Right lobe of liver (tissue), 6 donors: ENCODE results near the gene GREM2. TPM values are rescaled to one million over a fixed set of nuclear protein-coding genes. Genes with fewer than 3 reads are reported as not detected.

Experiments
- ATAC-seq, 4 donors: fragments of 200-7000 bp; cut with Tn5 transposase; one replicate each; pipeline ENCODE4 v1.9.1; 2020; ENCODE audit warnings: mild to moderate bottlenecking in 4 of 4, moderate library complexity in 4 of 4
- DNase-seq, 3 donors: peaks; one replicate each; pipeline ENCODE4 v3.0.0-alpha.2; 2020
- H3K27ac ChIP-seq, 3 donors: fragments of 200-600 bp; one replicate each; pipeline ENCODE4 v1.8.0; 2022
- H3K27me3 ChIP-seq, 2 donors: fragments of 200-600 bp; one replicate each; pipeline ENCODE4 v1.8.0; 2022
- H3K36me3 ChIP-seq, 4 donors: fragments of 200-600 bp; sonication (generic) in 1 of 4; one replicate each; pipeline versions ENCODE4 v1.5.1 to v1.8.0; 2017 to 2022; ENCODE audit warnings: control low read depth in 1 of 4
- H3K4me1 ChIP-seq, 4 donors: fragments of 200-600 bp; sonication (generic) in 1 of 4; one replicate each; pipeline versions ENCODE4 v1.5.1 to v1.8.0; 2017 to 2022; ENCODE audit warnings: control low read depth in 1 of 4
- H3K4me3 ChIP-seq, 3 donors: fragments of 200-600 bp; one replicate each; pipeline ENCODE4 v1.8.0; 2022
- H3K9me3 ChIP-seq, 4 donors: fragments of 200-600 bp; sonication (generic) in 1 of 4; one replicate each; pipeline versions ENCODE4 v1.5.1 to v1.8.0; 2017 to 2022; ENCODE audit warnings: control low read depth in 1 of 4
- POLR2A ChIP-seq: fragments of 450-650 bp; IDR thresholded peaks from one replicate; pipeline ENCODE4 v1.6.1; 2017; ENCODE audit warnings: antibody characterized with exemption, mild to moderate bottlenecking
- WGBS: methylation state at CpG from one replicate; pipeline ENCODE4 v1.1.6; 2018; ENCODE audit warnings: low coverage, low lambda C conversion rate; ENCODE audit not compliant: insufficient coverage; ENCODE audit errors: missing lambda C conversion rate; 5-methylcytosine and 5-hydroxymethylcytosine counted together
- intact Hi-C, 2 donors: fragments of 100-400 bp; cut with DNase I; formaldehyde crosslinking; loops; one replicate each; pipeline versions ENCODE4 v1.11.2 to v1.14.1; 2022
- total RNA-seq, 6 experiments: library from RNA; depleted of rRNA in 2 of 6; stranded (reverse); fragments of >200 nt in 2 of 6; fragmentation: NEBNext Ultra II Directional in 3 of 6; extraction: Animal tissue kit (Norgen Biotek cat#: 25700) in 3 of 6; gene quantifications; one replicate each; pipeline versions ENCODE4 v1.1.0 to v1.2.4, GENCODE V29; 2016 to 2023
- TF ChIP-seq, protein P1 (sequence below), 4 donors: fragments of 200-600 bp in 3 of 4; fragments of 450-650 bp in 1 of 4; IDR thresholded peaks; one replicate each; pipeline versions ENCODE4 v1.5.1 to v1.8.0; 2016 to 2022; ENCODE audit warnings: antibody characterized with exemption in 4 of 4, mild to moderate bottlenecking in 2 of 4
- donor health status: DM: no; HTN: yes; CAD: no.
- donor health status: DM: no; HTN: no; CAD: no.
- donor health status: DM: no; HTN: no; CAD: no.
- donor health status: DM: no; HTN: yes; CAD: no.
- donor health status: DM: no; HTN: yes; CAD: no.

The GREM2 gene
- total RNA-seq, 6 experiments from 2014 or later = 5.1 to 27.4 (median 12.7) TPM

- TF ChIP-seq, protein P1, sequence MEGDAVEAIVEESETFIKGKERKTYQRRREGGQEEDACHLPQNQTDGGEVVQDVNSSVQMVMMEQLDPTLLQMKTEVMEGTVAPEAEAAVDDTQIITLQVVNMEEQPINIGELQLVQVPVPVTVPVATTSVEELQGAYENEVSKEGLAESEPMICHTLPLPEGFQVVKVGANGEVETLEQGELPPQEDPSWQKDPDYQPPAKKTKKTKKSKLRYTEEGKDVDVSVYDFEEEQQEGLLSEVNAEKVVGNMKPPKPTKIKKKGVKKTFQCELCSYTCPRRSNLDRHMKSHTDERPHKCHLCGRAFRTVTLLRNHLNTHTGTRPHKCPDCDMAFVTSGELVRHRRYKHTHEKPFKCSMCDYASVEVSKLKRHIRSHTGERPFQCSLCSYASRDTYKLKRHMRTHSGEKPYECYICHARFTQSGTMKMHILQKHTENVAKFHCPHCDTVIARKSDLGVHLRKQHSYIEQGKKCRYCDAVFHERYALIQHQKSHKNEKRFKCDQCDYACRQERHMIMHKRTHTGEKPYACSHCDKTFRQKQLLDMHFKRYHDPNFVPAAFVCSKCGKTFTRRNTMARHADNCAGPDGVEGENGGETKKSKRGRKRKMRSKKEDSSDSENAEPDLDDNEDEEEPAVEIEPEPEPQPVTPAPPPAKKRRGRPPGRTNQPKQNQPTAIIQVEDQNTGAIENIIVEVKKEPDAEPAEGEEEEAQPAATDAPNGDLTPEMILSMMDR (IDR thresholded peaks at IDR 0.05) = no peak
- TF ChIP-seq POLR2A = no peak
- ATAC-seq = no peak
- no peaks in the 10 kb centered on the region for H3K36me3 ChIP-seq
- H3K4me1 ChIP-seq = peaks cover 0 to 6% (median 0%) of the 10 kb centered on the region in 4 donors
- H3K9me3 ChIP-seq = no peaks in the 10 kb centered on the region
- intact Hi-C loops = no loop called here
- 67% methylated on average over 4 of the region's 4 CpGs for WGBS
- no peak overlapping the region for H3K4me3 ChIP-seq
- no peaks in the 10 kb centered on the region for H3K27me3 ChIP-seq
- no peak overlapping the region for H3K27ac ChIP-seq
- DNase-seq = no peak
These were observed 136.1 kb downstream of the GREM2 start for GRCh38 chr1:240475832-240476231.

DNA sequence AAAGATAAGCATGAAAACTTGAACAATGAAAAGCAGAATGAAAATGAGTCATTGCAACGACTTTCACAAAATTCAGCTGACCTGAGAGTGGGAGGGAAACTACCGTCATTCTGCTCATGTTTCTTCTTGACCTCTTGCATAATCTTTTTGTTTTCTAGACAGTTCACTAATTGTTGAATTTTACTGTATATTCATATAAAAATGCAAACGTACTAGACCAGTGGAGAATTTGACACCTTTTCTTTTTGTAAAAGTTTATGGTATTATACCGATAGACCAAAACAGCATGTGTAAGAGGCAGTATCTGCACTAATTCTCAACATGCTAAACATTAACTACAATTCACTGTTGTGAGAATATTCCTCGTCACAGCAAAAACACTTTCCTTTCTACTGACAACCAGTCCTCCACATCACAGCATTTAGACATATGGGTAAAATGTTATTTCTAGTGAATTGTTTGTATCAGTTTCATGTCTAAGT is 137.8 kb downstream of the GREM2 start:
- WGBS = 20% methylated on average over 5 of the region's 5 CpGs
- H3K27ac ChIP-seq = peak overlapping the region in 2 of 3 donors; percentile 2 to 42
- H3K9me3 ChIP-seq = no peaks in the 10 kb centered on the region
- H3K4me3 ChIP-seq = peak overlapping the region in 2 of 3 donors; percentile 15 to 19
- H3K4me1 ChIP-seq = peaks cover 0 to 6% (median 0%) of the 10 kb centered on the region in 4 donors
- peak; percentile 73 to 91 (median 84) for ATAC-seq
- intact Hi-C loops = no loop called here
- no peak for DNase-seq
- no peaks in the 10 kb centered on the region for H3K36me3 ChIP-seq
- H3K27me3 ChIP-seq = no peaks in the 10 kb centered on the region
- TF ChIP-seq, protein P1 (IDR thresholded peaks at IDR 0.05) = no peak
- TF ChIP-seq POLR2A = no peak

DNA sequence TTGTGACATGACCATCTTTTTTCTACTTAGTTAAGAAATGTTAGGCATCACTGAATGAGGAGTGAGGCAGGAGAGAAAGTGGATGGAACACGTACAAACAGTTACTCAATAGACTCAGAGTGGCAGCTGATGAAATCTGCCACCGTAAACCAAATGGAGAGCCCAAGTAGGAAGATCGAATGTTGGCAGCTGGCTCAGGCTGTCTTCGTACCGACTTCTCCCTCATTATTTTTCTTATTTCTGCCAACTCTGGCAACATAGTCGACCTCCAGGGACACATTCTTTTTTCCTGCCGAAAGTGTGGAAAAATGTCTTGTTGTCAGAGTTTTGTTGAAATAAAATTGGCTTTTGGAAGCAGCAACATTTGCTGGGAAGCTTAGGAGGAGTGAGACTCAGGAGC is 143.3 kb downstream of the GREM2 start:
- Histone ChIP-seq H3K9me3 (no peaks in the 10 kb centered on the region), H3K4me1 (peaks cover 0 to 2% (median 0%) of the 10 kb centered on the region in 4 donors), H3K27me3 (no peaks in the 10 kb centered on the region), H3K4me3 (no peak overlapping the region), H3K36me3 (no peaks in the 10 kb centered on the region), H3K27ac (no peak overlapping the region)
- no peak for TF ChIP-seq POLR2A
- TF ChIP-seq, protein P1 (IDR thresholded peaks at IDR 0.05) = no peak
- intact Hi-C loops = no loop called here
- 30% methylated on average over 7 of the region's 7 CpGs for WGBS
- DNase-seq (peak in 1 of 3 donors; percentile 54), ATAC-seq (peak; percentile 51 to 96 (median 73))

- Histone ChIP-seq H3K4me3 (no peak overlapping the region), H3K9me3 (no peaks in the 10 kb centered on the region), H3K27ac (no peak overlapping the region), H3K4me1 (no peaks in the 10 kb centered on the region), H3K27me3 (no peaks in the 10 kb centered on the region), H3K36me3 (no peaks in the 10 kb centered on the region)
- intact Hi-C loops = no loop called here
- TF ChIP-seq POLR2A = no peak
- TF ChIP-seq, protein P1 (IDR thresholded peaks at IDR 0.05) = no peak
- ATAC-seq (no peak), DNase-seq (no peak)
These were observed 144.1 kb downstream of the GREM2 start for GRCh38 chr1:240467895-240468294.

DNA sequence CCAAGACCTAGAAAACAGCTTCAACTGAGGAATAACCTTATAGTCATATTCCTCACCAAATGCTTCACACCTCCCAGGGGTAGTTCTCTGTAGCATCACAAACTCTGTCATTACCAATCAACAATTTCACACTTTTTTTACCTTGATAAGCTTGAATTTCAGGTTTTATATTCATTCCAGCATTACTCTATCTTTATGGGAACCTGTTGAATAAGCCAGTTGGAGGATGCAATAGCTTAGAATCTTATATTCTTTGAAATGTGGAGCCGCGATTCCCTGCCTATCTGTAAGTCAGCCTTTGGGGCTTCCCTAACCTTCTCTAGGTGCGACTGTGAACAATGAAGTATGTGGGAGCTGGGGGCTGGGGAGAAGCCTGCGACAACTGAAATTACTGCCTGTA is 145.4 kb downstream of the GREM2 start:
- Histone ChIP-seq H3K27ac (no peak overlapping the region), H3K27me3 (no peaks in the 10 kb centered on the region), H3K9me3 (no peaks in the 10 kb centered on the region), H3K4me1 (no peaks in the 10 kb centered on the region), H3K36me3 (no peaks in the 10 kb centered on the region), H3K4me3 (no peak overlapping the region)
- DNase-seq = no peak
- 78% methylated on average over 4 of the region's 4 CpGs for WGBS
- no peak for ATAC-seq
- TF ChIP-seq, protein P1 (IDR thresholded peaks at IDR 0.05) = no peak
- no peak for TF ChIP-seq POLR2A
- intact Hi-C loops = no loop called here
